Stimulated activated CD8-positive, alpha-beta memory T cell treated with anti-CD3 and anti-CD28 coated beads, Interleukin-15, amount 100 ng/mL, for 1 hour (primary cell): ENCODE data around the gene GRID1.

ENCODE experiments used
- DNase-seq: peaks from one replicate; pipeline ENCODE4 v3.0.0-alpha.2; 2020; ENCODE audit warnings: low read depth

The GRID1 gene

GRCh38 chr10:86336341-86336740 is 30.3 kb downstream of the GRID1 start:
- DNase-seq, result no peak

GRCh38 chr10:86335831-86336230 is 30.8 kb downstream of the GRID1 start:
- no peak for DNase-seq

GRCh38 chr10:86335257-86335656 is 31.3 kb downstream of the GRID1 start:
- DNase-seq, result no peak

GRCh38 chr10:86334488-86335085 is 32.0 kb downstream of the GRID1 start:
- DNase-seq, result no peak

GRCh38 chr10:86333826-86334487 is 32.6 kb downstream of the GRID1 start:
- no peak for DNase-seq

- no peak for DNase-seq
These were observed 34.7 kb downstream of the GRID1 start for GRCh38 chr10:86331861-86332260.

- no peak for DNase-seq
These were observed 35.5 kb downstream of the GRID1 start for GRCh38 chr10:86330778-86331763.

GRCh38 chr10:86329896-86330680 is 36.5 kb downstream of the GRID1 start:
- no peak for DNase-seq

- no peak for DNase-seq
These were observed 37.4 kb downstream of the GRID1 start for GRCh38 chr10:86329093-86329710.

GRCh38 chr10:86327954-86328725 is 38.5 kb downstream of the GRID1 start:
- no peak for DNase-seq

- DNase-seq, result no peak
These were observed 41.4 kb downstream of the GRID1 start for GRCh38 chr10:86325158-86325557.

GRCh38 chr10:86321568-86321967 is 45.0 kb downstream of the GRID1 start:
- no peak for DNase-seq

GRCh38 chr10:86319676-86320075 is 46.9 kb downstream of the GRID1 start:
- no peak for DNase-seq

- DNase-seq, result no peak
These were observed 48.5 kb downstream of the GRID1 start for GRCh38 chr10:86317949-86318725.

- no peak for DNase-seq
These were observed 49.6 kb downstream of the GRID1 start for GRCh38 chr10:86316990-86317389.

- DNase-seq, result no peak
These were observed 50.2 kb downstream of the GRID1 start for GRCh38 chr10:86316274-86316835.

- no peak for DNase-seq
These were observed 51.0 kb downstream of the GRID1 start for GRCh38 chr10:86315549-86315942.

GRCh38 chr10:86314616-86315548 is 51.7 kb downstream of the GRID1 start:
- DNase-seq, result no peak
